Panc1 (cell line): ENCODE results near the gene LRRN4CL.

Experiments used
- POLR2AphosphoS5 ChIP-seq: IDR thresholded peaks from 2 replicates; pipeline ENCODE4 v1.6.1; 2012; ENCODE audit warnings: mild to moderate bottlenecking, low read depth, low read length, moderate library complexity
- SIN3A ChIP-seq: IDR thresholded peaks from 2 replicates; pipeline ENCODE4 v1.6.1; 2012; ENCODE audit warnings: low read depth, mild to moderate bottlenecking, low read length, moderate library complexity, borderline replicate concordance; ENCODE audit not compliant: insufficient read depth
- TCF7L2 ChIP-seq: IDR thresholded peaks from 2 replicates; pipeline ENCODE4 v1.6.1; 2011; ENCODE audit warnings: mild to moderate bottlenecking, low read depth, low read length, inconsistent platforms
- TF ChIP-seq, protein P1 (sequence below): fragments of 450-650 bp; IDR thresholded peaks from 2 replicates; pipeline ENCODE4 v1.5.1; 2017; ENCODE audit warnings: mild to moderate bottlenecking
- TF ChIP-seq, protein P2 (sequence below), 2 experiments: IDR thresholded peaks; 2 replicates each; pipeline ENCODE4 v1.6.1; 2011 to 2012; ENCODE audit warnings: low read depth in 2 of 2, control low read depth in 1 of 2, low read length in 1 of 2, mild to moderate bottlenecking in 1 of 2, moderate library complexity in 1 of 2; ENCODE audit not compliant: insufficient read depth in 1 of 2

DNA sequence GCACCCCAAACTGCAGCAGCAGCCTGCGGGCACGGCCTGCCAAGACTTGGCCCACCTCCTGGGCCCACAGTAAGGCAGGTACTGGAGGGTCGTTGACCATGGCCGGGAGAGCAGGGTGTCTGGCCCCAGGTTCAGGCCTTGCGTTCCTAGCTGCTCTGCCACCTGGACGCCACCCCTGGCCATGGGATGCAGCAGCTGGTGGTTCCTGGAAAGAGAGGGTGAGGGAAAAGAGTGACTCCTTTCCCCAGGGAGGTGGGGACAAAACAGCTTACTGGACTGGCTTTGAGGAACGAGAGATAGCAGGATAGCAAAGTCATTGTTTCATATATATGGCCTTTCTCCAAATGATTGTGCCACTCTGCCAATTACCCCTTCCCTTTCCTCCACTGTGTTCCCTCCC is 16.1 kb upstream of the LRRN4CL start:
- TF ChIP-seq, protein P1, sequence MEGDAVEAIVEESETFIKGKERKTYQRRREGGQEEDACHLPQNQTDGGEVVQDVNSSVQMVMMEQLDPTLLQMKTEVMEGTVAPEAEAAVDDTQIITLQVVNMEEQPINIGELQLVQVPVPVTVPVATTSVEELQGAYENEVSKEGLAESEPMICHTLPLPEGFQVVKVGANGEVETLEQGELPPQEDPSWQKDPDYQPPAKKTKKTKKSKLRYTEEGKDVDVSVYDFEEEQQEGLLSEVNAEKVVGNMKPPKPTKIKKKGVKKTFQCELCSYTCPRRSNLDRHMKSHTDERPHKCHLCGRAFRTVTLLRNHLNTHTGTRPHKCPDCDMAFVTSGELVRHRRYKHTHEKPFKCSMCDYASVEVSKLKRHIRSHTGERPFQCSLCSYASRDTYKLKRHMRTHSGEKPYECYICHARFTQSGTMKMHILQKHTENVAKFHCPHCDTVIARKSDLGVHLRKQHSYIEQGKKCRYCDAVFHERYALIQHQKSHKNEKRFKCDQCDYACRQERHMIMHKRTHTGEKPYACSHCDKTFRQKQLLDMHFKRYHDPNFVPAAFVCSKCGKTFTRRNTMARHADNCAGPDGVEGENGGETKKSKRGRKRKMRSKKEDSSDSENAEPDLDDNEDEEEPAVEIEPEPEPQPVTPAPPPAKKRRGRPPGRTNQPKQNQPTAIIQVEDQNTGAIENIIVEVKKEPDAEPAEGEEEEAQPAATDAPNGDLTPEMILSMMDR, result no peak
- TF ChIP-seq POLR2AphosphoS5 (no peak), TCF7L2 (no peak), SIN3A (no peak)
- TF ChIP-seq, protein P2, sequence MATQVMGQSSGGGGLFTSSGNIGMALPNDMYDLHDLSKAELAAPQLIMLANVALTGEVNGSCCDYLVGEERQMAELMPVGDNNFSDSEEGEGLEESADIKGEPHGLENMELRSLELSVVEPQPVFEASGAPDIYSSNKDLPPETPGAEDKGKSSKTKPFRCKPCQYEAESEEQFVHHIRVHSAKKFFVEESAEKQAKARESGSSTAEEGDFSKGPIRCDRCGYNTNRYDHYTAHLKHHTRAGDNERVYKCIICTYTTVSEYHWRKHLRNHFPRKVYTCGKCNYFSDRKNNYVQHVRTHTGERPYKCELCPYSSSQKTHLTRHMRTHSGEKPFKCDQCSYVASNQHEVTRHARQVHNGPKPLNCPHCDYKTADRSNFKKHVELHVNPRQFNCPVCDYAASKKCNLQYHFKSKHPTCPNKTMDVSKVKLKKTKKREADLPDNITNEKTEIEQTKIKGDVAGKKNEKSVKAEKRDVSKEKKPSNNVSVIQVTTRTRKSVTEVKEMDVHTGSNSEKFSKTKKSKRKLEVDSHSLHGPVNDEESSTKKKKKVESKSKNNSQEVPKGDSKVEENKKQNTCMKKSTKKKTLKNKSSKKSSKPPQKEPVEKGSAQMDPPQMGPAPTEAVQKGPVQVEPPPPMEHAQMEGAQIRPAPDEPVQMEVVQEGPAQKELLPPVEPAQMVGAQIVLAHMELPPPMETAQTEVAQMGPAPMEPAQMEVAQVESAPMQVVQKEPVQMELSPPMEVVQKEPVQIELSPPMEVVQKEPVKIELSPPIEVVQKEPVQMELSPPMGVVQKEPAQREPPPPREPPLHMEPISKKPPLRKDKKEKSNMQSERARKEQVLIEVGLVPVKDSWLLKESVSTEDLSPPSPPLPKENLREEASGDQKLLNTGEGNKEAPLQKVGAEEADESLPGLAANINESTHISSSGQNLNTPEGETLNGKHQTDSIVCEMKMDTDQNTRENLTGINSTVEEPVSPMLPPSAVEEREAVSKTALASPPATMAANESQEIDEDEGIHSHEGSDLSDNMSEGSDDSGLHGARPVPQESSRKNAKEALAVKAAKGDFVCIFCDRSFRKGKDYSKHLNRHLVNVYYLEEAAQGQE (IDR thresholded peaks at IDR 0.05; ENCODE audit: insufficient read depth in 1 of 2, low read depth in 2 of 2, low read length in 1 of 2), result no peak
